DMS114 treated with DMSO at 0.1 percent for 48 hours (cell line): ENCODE results near the gene NCAPD3.
"Not testable (repeated sequence)": the region's sequence is repeated elsewhere in the genome, so short reads cannot be mapped to it uniquely, and the experiment has no call there.

Source experiments
- DNase-seq: peaks from one replicate; lab custom pipeline; 2025; ENCODE audit not compliant: unreplicated experiment; lab: John Stamatoyannopoulos, UW

NCAPD3 gene

GRCh38 chr11:134223836-134224709 is at the start of gene NCAPD3, which contains the start of gene VPS26B:
NCAPD3 (minus strand) TSS chr11:134223967; CDS start chr11:134223926, 41 bp downstream.
VPS26B (plus strand) TSS chr11:134224671; CDS start chr11:134225123, 452 bp downstream.
- peak; percentile 82 for DNase-seq

GRCh38 chr11:134273317-134273712 is 49.5 kb upstream of the NCAPD3 start:
- DNase-seq, result no peak

- no peak for DNase-seq
These were observed 48.9 kb upstream of the NCAPD3 start for GRCh38 chr11:134272381-134273316.

- no peak for DNase-seq
These were observed 48.2 kb upstream of the NCAPD3 start for GRCh38 chr11:134271978-134272377.

GRCh38 chr11:134270250-134270714 is 46.5 kb upstream of the NCAPD3 start:
- peak; percentile 6 for DNase-seq

- DNase-seq, result no peak
These were observed 44.2 kb upstream of the NCAPD3 start for GRCh38 chr11:134267966-134268365.

- no peak for DNase-seq
These were observed 43.7 kb upstream of the NCAPD3 start for GRCh38 chr11:134267461-134267860.

- no peak for DNase-seq
These were observed 43.1 kb upstream of the NCAPD3 start for GRCh38 chr11:134266841-134267251.

- DNase-seq, result no peak
These were observed 42.7 kb upstream of the NCAPD3 start for GRCh38 chr11:134266440-134266839.

- no peak for DNase-seq
These were observed 41.4 kb upstream of the NCAPD3 start for GRCh38 chr11:134264966-134265764.

- no peak for DNase-seq
These were observed 38.1 kb upstream of the NCAPD3 start for GRCh38 chr11:134261626-134262488.

- DNase-seq, result no peak
These were observed 37.2 kb upstream of the NCAPD3 start for GRCh38 chr11:134260983-134261382.

GRCh38 chr11:134260503-134260902 is 36.7 kb upstream of the NCAPD3 start:
- no peak for DNase-seq

- no peak for DNase-seq
These were observed 34.8 kb upstream of the NCAPD3 start for GRCh38 chr11:134258577-134258976.

GRCh38 chr11:134257101-134257500 is 33.3 kb upstream of the NCAPD3 start:
- no peak for DNase-seq

GRCh38 chr11:134255184-134255561 is 31.4 kb upstream of the NCAPD3 start:
- not testable (repeated sequence) for DNase-seq

GRCh38 chr11:134254433-134255183 is 30.8 kb upstream of the NCAPD3 start:
- DNase-seq, result no peak

GRCh38 chr11:134253188-134253993 is 29.6 kb upstream of the NCAPD3 start, which contains the start of the genes ACAD8 and THYN1:
ACAD8 (plus strand) TSS chr11:134253568; CDS start chr11:134253601, 33 bp downstream.
THYN1 (minus strand) TSS chr11:134253352; CDS start chr11:134252882, 470 bp downstream.
- peak; percentile 79 for DNase-seq
